ENCODE measurements around the gene TTC7B. TPM values are rescaled to one million over a fixed set of nuclear protein-coding genes. Genes with fewer than 3 reads are reported as not detected.

The TTC7B gene
- total and polyA plus RNA-seq, 10 of the 15 experiments (the other 5 are each of a cell fraction or from before 2014, with no cell fraction given) = under 0.01 to 1.1 (median 0.26) TPM; not detected in 2

- DNase-seq (ENCODE audit: low read depth, low spot score) (no peak), ATAC-seq (no peak), FAIRE-seq (no peak)
- no peak overlapping the region for H3K27ac ChIP-seq (ENCODE audit: control insufficient read depth, insufficient read depth)
- intact Hi-C loops (cut with micrococcal nuclease; ENCODE audit: unreplicated experiment) = no loop called here
- ChIA-PET SMC1A (ENCODE audit: uncharacterized antibody, unreplicated experiment) (interaction anchor here (0.5 kb wide), 1 partner anchor 22 kb away, joined by 3 read pairs; no protein-coding TSS in a partner anchor), POLR2A (no interaction called here), RAD21 (ENCODE audit: unreplicated experiment) (no interaction called here), CTCF (no interaction called here)
- 33% methylated on average over 8 of the region's 8 CpGs for WGBS (ENCODE audit: insufficient coverage, insufficient replicate concordance, low lambda C conversion rate, missing lambda C conversion rate)
- H3K4me2 ChIP-seq (ENCODE audit: control insufficient read depth, insufficient read depth) = no peak overlapping the region
- H2AFZ ChIP-seq (ENCODE audit: control insufficient read depth, low read depth, low read length) = no peak overlapping the region
- no peaks in the 10 kb centered on the region for H3K79me2 ChIP-seq (ENCODE audit: control insufficient read depth, insufficient read depth, low read length)
- no peaks in the 10 kb centered on the region for H3K9me3 ChIP-seq (replicated peaks; ENCODE audit: control insufficient read depth, insufficient read depth, low read length)
- in situ Hi-C loops (cut with MboI) = no loop called here
- H3K36me3 ChIP-seq (ENCODE audit: control insufficient read depth in 2 of 2, insufficient read depth in 2 of 2, low read length in 1 of 2) = no peaks in the 10 kb centered on the region
- TF ChIP-seq ZNF24 (IDR thresholded peaks at IDR 0.05) (no peak), TARDBP (IDR thresholded peaks at IDR 0.05; ENCODE audit: borderline replicate concordance) (no peak), ZNF384 (IDR thresholded peaks at IDR 0.05; ENCODE audit: borderline replicate concordance, low read depth, low read length) (no peak), NFYB (IDR thresholded peaks at IDR 0.05; ENCODE audit: insufficient read depth, low read depth, low read length) (no peak), NFXL1 (IDR thresholded peaks at IDR 0.05; ENCODE audit: borderline replicate concordance) (no peak), RAD21 (IDR thresholded peaks at IDR 0.05; ENCODE audit: insufficient read depth, low read depth, low read length) (no peak), LARP7 (IDR thresholded peaks at IDR 0.05) (no peak), IKZF1 (conservative IDR thresholded peaks at IDR 0.05) (no peak), POU2F2 (IDR thresholded peaks at IDR 0.05; ENCODE audit: borderline replicate concordance, low read depth, low read length) (no peak), CBX5 (IDR thresholded peaks at IDR 0.05; ENCODE audit: low read depth) (no peak), ZNF622 (IDR thresholded peaks at IDR 0.05) (no peak)
- TF ChIP-seq, protein P1, sequence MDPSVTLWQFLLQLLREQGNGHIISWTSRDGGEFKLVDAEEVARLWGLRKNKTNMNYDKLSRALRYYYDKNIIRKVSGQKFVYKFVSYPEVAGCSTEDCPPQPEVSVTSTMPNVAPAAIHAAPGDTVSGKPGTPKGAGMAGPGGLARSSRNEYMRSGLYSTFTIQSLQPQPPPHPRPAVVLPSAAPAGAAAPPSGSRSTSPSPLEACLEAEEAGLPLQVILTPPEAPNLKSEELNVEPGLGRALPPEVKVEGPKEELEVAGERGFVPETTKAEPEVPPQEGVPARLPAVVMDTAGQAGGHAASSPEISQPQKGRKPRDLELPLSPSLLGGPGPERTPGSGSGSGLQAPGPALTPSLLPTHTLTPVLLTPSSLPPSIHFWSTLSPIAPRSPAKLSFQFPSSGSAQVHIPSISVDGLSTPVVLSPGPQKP (IDR thresholded peaks at IDR 0.05; ENCODE audit: low read depth, low read length) = no peak
- TF ChIP-seq, protein P2, sequence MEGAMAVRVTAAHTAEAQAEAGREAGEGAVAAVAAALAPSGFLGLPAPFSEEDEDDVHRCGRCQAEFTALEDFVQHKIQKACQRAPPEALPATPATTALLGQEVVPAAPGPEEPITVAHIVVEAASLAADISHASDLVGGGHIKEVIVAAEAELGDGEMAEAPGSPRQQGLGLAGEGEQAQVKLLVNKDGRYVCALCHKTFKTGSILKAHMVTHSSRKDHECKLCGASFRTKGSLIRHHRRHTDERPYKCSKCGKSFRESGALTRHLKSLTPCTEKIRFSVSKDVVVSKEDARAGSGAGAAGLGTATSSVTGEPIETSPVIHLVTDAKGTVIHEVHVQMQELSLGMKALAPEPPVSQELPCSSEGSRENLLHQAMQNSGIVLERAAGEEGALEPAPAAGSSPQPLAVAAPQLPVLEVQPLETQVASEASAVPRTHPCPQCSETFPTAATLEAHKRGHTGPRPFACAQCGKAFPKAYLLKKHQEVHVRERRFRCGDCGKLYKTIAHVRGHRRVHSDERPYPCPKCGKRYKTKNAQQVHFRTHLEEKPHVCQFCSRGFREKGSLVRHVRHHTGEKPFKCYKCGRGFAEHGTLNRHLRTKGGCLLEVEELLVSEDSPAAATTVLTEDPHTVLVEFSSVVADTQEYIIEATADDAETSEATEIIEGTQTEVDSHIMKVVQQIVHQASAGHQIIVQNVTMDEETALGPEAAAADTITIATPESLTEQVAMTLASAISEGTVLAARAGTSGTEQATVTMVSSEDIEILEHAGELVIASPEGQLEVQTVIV (IDR thresholded peaks at IDR 0.05; ENCODE audit: borderline replicate concordance, partially characterized antibody) = no peak
- no peak overlapping the region for H3K4me3 ChIP-seq
- H3K4me1 ChIP-seq (ENCODE audit: control insufficient read depth, insufficient read depth, low read length) = no peaks in the 10 kb centered on the region
- no peak overlapping the region for H3K9ac ChIP-seq (ENCODE audit: control insufficient read depth, insufficient read depth, low read length)
- no peaks in the 10 kb centered on the region for H4K20me1 ChIP-seq (ENCODE audit: control insufficient read depth, insufficient read depth)
- no TSS peak for BruUV-seq (replicated peaks)
- no peaks in the 10 kb centered on the region; a peak in 1 of 4 replicates for H3K27me3 ChIP-seq (replicated peaks in 1 of 2; ENCODE audit: control insufficient read depth in 2 of 2, insufficient read depth in 2 of 2, low read length in 1 of 2)
Measured at GRCh38 chr14:90781876-90782275, 34.4 kb downstream of the TTC7B start.
